GM12878 (cell line): Measurements from ENCODE around the gene CCHCR1.

Source experiments
- BHLHE40 ChIP-seq, 2 experiments: fragments of 450-650 bp in 1 of 2; IDR thresholded peaks; 2 replicates each; pipeline ENCODE4 v1.6.1; 2011 to 2017; ENCODE audit warnings: low read depth in 2 of 2, borderline replicate concordance in 1 of 2, improper control_type of control experiment in 1 of 2, low read length in 1 of 2, mild to moderate bottlenecking in 1 of 2
- CTCF ChIP-seq, 3 experiments: IDR thresholded peaks in 2 of 3; conservative IDR thresholded peaks in 1 of 3; 2 replicates each; pipeline ENCODE4 v1.5.1; 2011; ENCODE audit warnings: low read depth in 3 of 3, low read length in 3 of 3, mild to moderate bottlenecking in 3 of 3, control low read depth in 2 of 3, moderate library complexity in 2 of 3, inconsistent platforms in 1 of 3, mixed read lengths in 1 of 3; ENCODE audit not compliant: control insufficient read depth in 2 of 3, insufficient read depth in 1 of 3; ENCODE audit errors: extremely low read depth in 1 of 3
- MYB ChIP-seq: fragments of 150-350 bp; IDR thresholded peaks from 2 replicates; pipeline ENCODE4 v1.6.1; 2014; ENCODE audit warnings: mild to moderate bottlenecking, low read depth, low read length, borderline replicate concordance
- USF1 ChIP-seq: IDR thresholded peaks from 2 replicates; pipeline ENCODE4 v1.6.1; 2011; ENCODE audit warnings: borderline replicate concordance, low read depth, mild to moderate bottlenecking, moderate library complexity, mixed read lengths, low read length; ENCODE audit not compliant: insufficient read depth; ENCODE audit errors: extremely low read length
- USF2 ChIP-seq: IDR thresholded peaks from 2 replicates; pipeline ENCODE4 v1.6.1; 2011; ENCODE audit warnings: low read depth, low read length, improper control_type of control experiment, borderline replicate concordance
- YY1 ChIP-seq: IDR thresholded peaks from 2 replicates; pipeline ENCODE4 v1.6.1; 2011; ENCODE audit warnings: low read depth, mild to moderate bottlenecking, low read length

- no peak for TF ChIP-seq CTCF (IDR thresholded peaks at IDR 0.05 in 2 of 3, conservative IDR thresholded peaks at IDR 0.05 in 1 of 3; ENCODE audit: control insufficient read depth in 2 of 3, extremely low read depth in 1 of 3, insufficient read depth in 1 of 3, low read depth in 3 of 3, low read length in 3 of 3)
- no peak for TF ChIP-seq USF2
- TF ChIP-seq YY1: no peak
- TF ChIP-seq USF1: no peak
- TF ChIP-seq MYB: no peak
- no peak for TF ChIP-seq BHLHE40 (IDR thresholded peaks at IDR 0.05; ENCODE audit: borderline replicate concordance in 1 of 2, low read depth in 2 of 2, low read length in 1 of 2)
Measured at GRCh38 chr6:31112478-31112877, 45.1 kb downstream of the CCHCR1 start, which contains the start of gene C6orf15.
